IMR-90 (cell line): ENCODE results near the gene SUGP2. TPM values are rescaled to one million over a fixed set of nuclear protein-coding genes. Genes with fewer than 3 reads are reported as not detected.

Experiments used
- ATAC-seq: fragments of 200-7000 bp; cut with Tn5 transposase; 2 replicates; pipeline ENCODE4 v1.9.1; 2020; ENCODE audit warnings: low read depth, mild to moderate bottlenecking, moderate library complexity
- BruUV-seq: library from RNA; stranded (reverse); fragments of 400-500 nt; replicated peaks from 2 replicates; lab custom pipeline; 2021; lab: Mats Ljungman, UMichigan
- CTCF ChIA-PET: fragments of 300-600 bp; formaldehyde crosslinking; extraction: SDS; loops from one replicate; lab custom pipeline; 2021; ENCODE audit warnings: antibody characterized with exemption; lab: Yijun Ruan, JAX
- POLR2A ChIA-PET: fragments of 300-600 bp; sonication (Branson Sonifier 250); formaldehyde crosslinking; loops from one replicate; lab custom pipeline; 2022; ENCODE audit warnings: antibody characterized with exemption; ENCODE audit not compliant: unreplicated experiment; lab: Charles Lee
- DNase-seq: peaks from one replicate; pipeline ENCODE4 v3.0.0; 2013
- H2AFZ ChIP-seq: replicated peaks from 2 replicates; pipeline ENCODE3; 2013; ENCODE audit warnings: low read length, mild to moderate bottlenecking; ENCODE audit not compliant: poor library complexity
- H2AK5ac ChIP-seq: 2 replicates; pipeline ENCODE4 v1.6.1; 2013; ENCODE audit warnings: low read depth, low read length, inconsistent platforms
- H2AK9ac ChIP-seq: replicated peaks from 2 replicates; pipeline ENCODE3; 2013; ENCODE audit warnings: mild to moderate bottlenecking, low read depth, low read length, moderate library complexity; ENCODE audit not compliant: poor library complexity
- H2BK120ac ChIP-seq: 2 replicates; pipeline ENCODE4 v1.6.1; 2013; ENCODE audit warnings: low read depth, low read length, inconsistent platforms
- H2BK15ac ChIP-seq: 3 replicates; pipeline ENCODE4 v1.6.1; 2013; ENCODE audit warnings: low read depth, low read length, inconsistent platforms
- H2BK20ac ChIP-seq: 2 replicates; pipeline ENCODE4 v1.6.1; 2013; ENCODE audit warnings: low read depth, mild to moderate bottlenecking, inconsistent platforms, low read length, moderate library complexity
- H2BK5ac ChIP-seq: 2 replicates; pipeline ENCODE4 v1.6.1; 2013; ENCODE audit warnings: mild to moderate bottlenecking, low read depth, low read length, inconsistent platforms; ENCODE audit not compliant: poor library complexity, severe bottlenecking
- H3K14ac ChIP-seq: replicated peaks from 2 replicates; pipeline ENCODE4 v1.6.1; 2013; ENCODE audit warnings: low read depth, low read length, inconsistent platforms
- H3K18ac ChIP-seq: 2 replicates; pipeline ENCODE4 v1.6.1; 2013; ENCODE audit warnings: low read depth, low read length, control low read depth
- H3K23ac ChIP-seq: 2 replicates; pipeline ENCODE4 v1.6.1; 2013; ENCODE audit warnings: low read depth, low read length, inconsistent platforms
- H3K27ac ChIP-seq: 2 replicates; pipeline ENCODE4 v1.5.1; 2013; ENCODE audit warnings: mild to moderate bottlenecking, control low read depth, low read length; ENCODE audit not compliant: insufficient read depth
- H3K27me3 ChIP-seq: 2 replicates; pipeline ENCODE4 v1.6.1; 2013; ENCODE audit warnings: low read length; ENCODE audit not compliant: control insufficient read depth, insufficient read depth
- H3K36me3 ChIP-seq: 2 replicates; pipeline ENCODE4 v1.6.1; 2013; ENCODE audit warnings: low read length, mixed read lengths; ENCODE audit not compliant: control insufficient read depth, insufficient read depth
- H3K4ac ChIP-seq: 2 replicates; pipeline ENCODE4 v1.6.1; 2013; ENCODE audit warnings: low read depth, low read length, inconsistent platforms
- H3K4me1 ChIP-seq: 2 replicates; pipeline ENCODE4 v1.6.1; 2013; ENCODE audit warnings: low read length, mixed read lengths; ENCODE audit not compliant: control insufficient read depth, insufficient read depth
- H3K4me2 ChIP-seq: 2 replicates; pipeline ENCODE4 v1.6.1; 2013; ENCODE audit warnings: low read depth, mild to moderate bottlenecking, control low read depth, low read length, moderate library complexity
- H3K4me3 ChIP-seq: 2 replicates; pipeline ENCODE4 v1.5.1; 2013; ENCODE audit warnings: low read depth, mild to moderate bottlenecking, control low read depth, low read length, moderate library complexity; ENCODE audit not compliant: insufficient read depth
- H3K56ac ChIP-seq: 2 replicates; pipeline ENCODE4 v1.6.1; 2013; ENCODE audit warnings: low read length, inconsistent platforms; ENCODE audit not compliant: insufficient read depth; ENCODE audit errors: extremely low read depth
- H3K79me1 ChIP-seq, 2 experiments: 2 replicates each; pipeline ENCODE4 v1.6.1; 2013; ENCODE audit warnings: low read length in 2 of 2, inconsistent platforms in 1 of 2, low read depth in 1 of 2
- H3K9ac ChIP-seq: 2 replicates; pipeline ENCODE4 v1.6.1; 2013; ENCODE audit warnings: low read depth, low read length, control low read depth
- H3K9me1 ChIP-seq: 2 replicates; pipeline ENCODE4 v1.6.1; 2013; ENCODE audit warnings: low read length, inconsistent platforms; ENCODE audit not compliant: insufficient read depth
- H3K9me3 ChIP-seq: 2 replicates; pipeline ENCODE4 v1.6.1; 2013; ENCODE audit warnings: low read length; ENCODE audit not compliant: control insufficient read depth, insufficient read depth
- H4K20me1 ChIP-seq: 2 replicates; pipeline ENCODE4 v1.6.1; 2013; ENCODE audit warnings: low read length, inconsistent platforms; ENCODE audit not compliant: insufficient read depth
- H4K5ac ChIP-seq: 2 replicates; pipeline ENCODE4 v1.6.1; 2013; ENCODE audit warnings: mild to moderate bottlenecking, low read depth, low read length, control low read depth
- H4K8ac ChIP-seq, 2 experiments: 2 replicates each; pipeline ENCODE4 v1.6.1; 2013; ENCODE audit warnings: low read depth in 2 of 2, low read length in 2 of 2, control low read depth in 1 of 2, inconsistent platforms in 1 of 2
- H4K91ac ChIP-seq: 2 replicates; pipeline ENCODE4 v1.6.1; 2013; ENCODE audit warnings: low read depth, low read length, inconsistent platforms; ENCODE audit not compliant: insufficient read depth
- BHLHE40 ChIP-seq: fragments of 150-350 bp; IDR thresholded peaks from 2 replicates; pipeline ENCODE4 v1.6.1; 2016; ENCODE audit warnings: mild to moderate bottlenecking, low read depth, low read length
- CHD1 ChIP-seq: IDR thresholded peaks from 2 replicates; pipeline ENCODE4 v1.6.1; 2012; ENCODE audit warnings: low read depth, low read length, improper control_type of control experiment
- FOS ChIP-seq: fragments of 150-350 bp; IDR thresholded peaks from 2 replicates; pipeline ENCODE4 v1.6.1; 2016; ENCODE audit warnings: low read depth, low read length
- MAFK ChIP-seq: IDR thresholded peaks from 2 replicates; pipeline ENCODE4 v1.6.1; 2012; ENCODE audit warnings: low read depth, low read length, improper control_type of control experiment
- NFE2L2 ChIP-seq: fragments of 150-350 bp; IDR thresholded peaks from 2 replicates; pipeline ENCODE4 v1.6.1; 2016; ENCODE audit warnings: low read depth, mild to moderate bottlenecking, low read length
- POLR2A ChIP-seq: IDR thresholded peaks from 2 replicates; pipeline ENCODE4 v1.6.1; 2012; ENCODE audit warnings: mild to moderate bottlenecking, low read depth, low read length
- RCOR1 ChIP-seq: IDR thresholded peaks from 2 replicates; pipeline ENCODE4 v1.6.1; 2012; ENCODE audit warnings: mild to moderate bottlenecking, low read length, improper control_type of control experiment; ENCODE audit not compliant: insufficient replicate concordance
- USF2 ChIP-seq: fragments of 150-350 bp; IDR thresholded peaks from 2 replicates; pipeline ENCODE4 v1.6.1; 2017; ENCODE audit warnings: mild to moderate bottlenecking, antibody characterized with exemption, low read length, low read depth
- WGBS, 2 experiments: methylation state at CpG; one replicate each; pipeline versions ENCODE4 v1.1.5 to v1.1.7; 2013; ENCODE audit warnings: missing lambda C conversion rate in 2 of 2; ENCODE audit not compliant: insufficient read length in 1 of 2; ENCODE audit errors: extremely low coverage in 2 of 2; 5-methylcytosine and 5-hydroxymethylcytosine counted together
- dilution Hi-C: fragments of 300-500 bp; cut with HindIII; formaldehyde crosslinking; loops from one replicate; pipeline ENCODE4 v1.14.3; 2018; ENCODE audit warnings: low sequenced_read_pairs; ENCODE audit not compliant: unreplicated experiment
- in situ Hi-C: fragments of 300-500 bp; cut with MboI; formaldehyde crosslinking; loops from 3 replicates; pipeline ENCODE4 v1.14.3; 2019; ENCODE audit warnings: low sequenced_read_pairs, inconsistent platforms, mixed read lengths
- intact Hi-C: fragments of 100-400 bp; cut with micrococcal nuclease; formaldehyde crosslinking; loops from 2 replicates; pipeline ENCODE4 v1.10.0; 2022
- polyA plus RNA-seq, 3 experiments: library from polyadenylated mRNA; depleted of rRNA; stranded (reverse); fragments of >200 nt; gene quantifications; 2 replicates each; pipeline ENCODE4 v1.2.3, GENCODE V29; 2012; ENCODE audit warnings: low replicate concordance in 1 of 3
- total RNA-seq: library from RNA; depleted of rRNA; stranded (reverse); fragments of >200 nt; gene quantifications from 2 replicates; pipeline ENCODE4 v1.2.3, GENCODE V29; 2012
- TF ChIP-seq, protein P1 (sequence below): conservative IDR thresholded peaks from 2 replicates; pipeline ENCODE4 v1.5.1; 2012; ENCODE audit warnings: mild to moderate bottlenecking, low read depth, low read length, improper control_type of control experiment

SUGP2 gene
- total and polyA plus RNA-seq, 2 of the 4 experiments (the other 2 are of a cell fraction) = 25.8 to 69.2 TPM

DNA sequence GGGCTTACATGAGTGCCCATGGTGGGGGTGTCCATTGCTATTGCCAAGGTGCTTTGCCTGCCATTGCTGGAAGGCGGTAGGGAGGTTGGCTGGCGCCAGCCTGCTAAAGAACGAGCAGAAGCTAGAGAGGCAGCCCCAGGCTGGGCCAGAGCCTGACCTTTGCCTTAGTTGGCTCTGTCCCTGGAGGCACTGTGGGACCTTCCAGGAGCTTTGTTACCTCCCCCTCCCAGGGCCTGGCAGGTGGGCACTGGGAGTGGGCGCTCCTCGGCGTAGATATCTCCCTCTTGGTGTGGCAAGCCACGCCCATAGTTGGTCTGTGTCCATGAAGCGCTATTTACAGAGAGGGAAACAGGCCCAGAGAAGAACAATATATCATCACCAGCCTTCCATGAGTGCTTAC is 28.2 kb upstream of the SUGP2 start:
- Histone ChIP-seq H3K36me3 (peaks cover 19% of the 10 kb centered on the region), H3K18ac (no peak overlapping the region), H3K27me3 (no peaks in the 10 kb centered on the region), H2BK20ac (no peak overlapping the region), H3K9me1 (peaks cover 13% of the 10 kb centered on the region), H2BK120ac (no peak overlapping the region), H4K5ac (no peak overlapping the region), H4K91ac (no peak overlapping the region), H3K4me1 (peaks cover 13% of the 10 kb centered on the region), H2BK15ac (no peak overlapping the region), H2AK5ac (no peak overlapping the region), H3K4ac (no peak overlapping the region), H2AK9ac (no peak overlapping the region), H3K14ac (no peak overlapping the region), H3K9me3 (no peaks in the 10 kb centered on the region), H3K27ac (no peak overlapping the region), H2AFZ (no peak overlapping the region), H3K4me2 (no peak overlapping the region), H3K4me3 (no peak overlapping the region), H3K79me1 (peaks cover 6 to 16% of the 10 kb centered on the region in 2 experiments; a peak in 2 of 4 replicates), H4K20me1 (0 out of 2 replicates have a peak, but pooled peaks cover 6% of the 10 kb centered on the region), H4K8ac (no peak overlapping the region), H3K23ac (no peak overlapping the region), H3K56ac (no peak overlapping the region), H2BK5ac (no peak overlapping the region), H3K9ac (no peak overlapping the region)
- in situ Hi-C loops (no loop called here), intact Hi-C loops (loop anchor here (10.0 kb wide), 1 partner anchor 113 kb away; the partner anchor contains the start of gene MEF2B), dilution Hi-C loops (no loop called here)
- ChIA-PET POLR2A (no interaction called here), CTCF (no interaction called here)
- TF ChIP-seq, protein P1, sequence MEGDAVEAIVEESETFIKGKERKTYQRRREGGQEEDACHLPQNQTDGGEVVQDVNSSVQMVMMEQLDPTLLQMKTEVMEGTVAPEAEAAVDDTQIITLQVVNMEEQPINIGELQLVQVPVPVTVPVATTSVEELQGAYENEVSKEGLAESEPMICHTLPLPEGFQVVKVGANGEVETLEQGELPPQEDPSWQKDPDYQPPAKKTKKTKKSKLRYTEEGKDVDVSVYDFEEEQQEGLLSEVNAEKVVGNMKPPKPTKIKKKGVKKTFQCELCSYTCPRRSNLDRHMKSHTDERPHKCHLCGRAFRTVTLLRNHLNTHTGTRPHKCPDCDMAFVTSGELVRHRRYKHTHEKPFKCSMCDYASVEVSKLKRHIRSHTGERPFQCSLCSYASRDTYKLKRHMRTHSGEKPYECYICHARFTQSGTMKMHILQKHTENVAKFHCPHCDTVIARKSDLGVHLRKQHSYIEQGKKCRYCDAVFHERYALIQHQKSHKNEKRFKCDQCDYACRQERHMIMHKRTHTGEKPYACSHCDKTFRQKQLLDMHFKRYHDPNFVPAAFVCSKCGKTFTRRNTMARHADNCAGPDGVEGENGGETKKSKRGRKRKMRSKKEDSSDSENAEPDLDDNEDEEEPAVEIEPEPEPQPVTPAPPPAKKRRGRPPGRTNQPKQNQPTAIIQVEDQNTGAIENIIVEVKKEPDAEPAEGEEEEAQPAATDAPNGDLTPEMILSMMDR = no peak
- TF ChIP-seq MAFK (no peak), FOS (no peak), CHD1 (no peak), NFE2L2 (no peak), USF2 (no peak), POLR2A (no peak), BHLHE40 (no peak), RCOR1 (no peak)
- WGBS, 2 experiments = no CpG with 5 or more reads among the region's 8 CpGs
- DNase-seq (no peak), ATAC-seq (no peak)
- no TSS peak for BruUV-seq
